HepG2 (cell line): Measurements from ENCODE around the gene PRCD. TPM values are rescaled to one million over a fixed set of nuclear protein-coding genes. Genes with fewer than 3 reads are reported as not detected.
A peak's percentile ranks its signal among the peaks of the same experiment; 100 is the strongest.

Experiments used
- ARNT ChIP-seq: fragments of 450-650 bp; IDR thresholded peaks from 2 replicates; pipeline ENCODE4 v1.6.1; 2017
- ATF5 ChIP-seq: sonication (generic); formaldehyde crosslinking; IDR thresholded peaks from 2 replicates; pipeline ENCODE4 v1.4.0; 2020; ENCODE audit warnings: mild to moderate bottlenecking, low read depth, missing genetic modification reagents
- HHEX ChIP-seq: IDR thresholded peaks from 2 replicates; pipeline ENCODE4 v1.6.1; 2016; ENCODE audit warnings: control low read depth
- HOXA5 ChIP-seq: sonication (generic); formaldehyde crosslinking; IDR thresholded peaks from 2 replicates; pipeline ENCODE4 v1.4.0; 2020; ENCODE audit warnings: missing genetic modification reagents
- HOXA7 ChIP-seq: sonication (generic); formaldehyde crosslinking; IDR thresholded peaks from 2 replicates; pipeline ENCODE4 v1.8.1; 2022; ENCODE audit warnings: mild to moderate bottlenecking, missing genetic modification reagents, moderate library complexity
- NONO ChIP-seq, 2 experiments: fragments of 450-650 bp in 1 of 2; sonication (generic) in 1 of 2; formaldehyde crosslinking in 1 of 2; IDR thresholded peaks in 1 of 2; conservative IDR thresholded peaks in 1 of 2; 2 replicates each; pipeline versions ENCODE4 v1.6.1 to v1.8.0; 2017 to 2022; ENCODE audit warnings: mild to moderate bottlenecking in 1 of 2, missing genetic modification reagents in 1 of 2, moderate library complexity in 1 of 2
- PAF1 ChIP-seq: IDR thresholded peaks from 2 replicates; pipeline ENCODE4 v1.6.1; 2016; ENCODE audit warnings: missing genetic modification reagents, missing compliant biosample characterization
- POLR2AphosphoS2 ChIP-seq: IDR thresholded peaks from 2 replicates; pipeline ENCODE4 v1.6.1; 2011; ENCODE audit warnings: low read depth, low read length, improper control_type of control experiment
- TAF1 ChIP-seq: sonication (generic); formaldehyde crosslinking; IDR thresholded peaks from 2 replicates; pipeline ENCODE4 v1.4.0; 2020; ENCODE audit warnings: missing genetic modification reagents
- ZNF121 ChIP-seq: sonication (generic); formaldehyde crosslinking; IDR thresholded peaks from 2 replicates; pipeline ENCODE4 v1.5.0; 2020; ENCODE audit warnings: mild to moderate bottlenecking, missing genetic modification reagents
- ZNF607 ChIP-seq: sonication (generic); formaldehyde crosslinking; IDR thresholded peaks from 2 replicates; pipeline ENCODE4 v1.5.1; 2020; ENCODE audit warnings: missing genetic modification reagents, mild to moderate bottlenecking, borderline replicate concordance
- ZNF720 ChIP-seq: sonication (generic); formaldehyde crosslinking; IDR thresholded peaks from 2 replicates; pipeline ENCODE4 v1.4.0; 2020; ENCODE audit warnings: missing genetic modification reagents
- polyA plus RNA-seq, 8 experiments: library from polyadenylated mRNA; depleted of rRNA in 3 of 8; stranded (reverse) in 7 of 8; unstranded in 1 of 8; fragments of >200 nt; fragmentation: Illumina TruSeq in 4 of 8; extraction: Trizol in 4 of 8; gene quantifications; 2 replicates each; pipeline versions ENCODE4 v1.2.1 to v1.2.3, GENCODE V29; 2011 to 2016; ENCODE audit warnings: low read depth in 4 of 8, missing spikeins in 1 of 8, mixed read lengths in 1 of 8; ENCODE audit not compliant: insufficient read depth in 1 of 8
- total RNA-seq, 5 experiments: library from RNA; depleted of rRNA; stranded (reverse); fragments of >200 nt; fragmentation: Illumina TruSeq; extraction: Trizol; gene quantifications; 2 replicates each; pipeline ENCODE4 v1.2.3, GENCODE V29; 2016; ENCODE audit warnings: low read depth in 1 of 5
- TF ChIP-seq, protein P1 (sequence below): sonication (generic); formaldehyde crosslinking; IDR thresholded peaks from 2 replicates; pipeline ENCODE4 v1.4.0; 2020; ENCODE audit warnings: low read depth, mild to moderate bottlenecking, missing genetic modification reagents

Gene PRCD
- total and polyA plus RNA-seq, 2 of the 13 experiments (the other 11 are each of a cell fraction or from before 2014, with no cell fraction given), result 0.51 TPM; not detected in 1

DNA sequence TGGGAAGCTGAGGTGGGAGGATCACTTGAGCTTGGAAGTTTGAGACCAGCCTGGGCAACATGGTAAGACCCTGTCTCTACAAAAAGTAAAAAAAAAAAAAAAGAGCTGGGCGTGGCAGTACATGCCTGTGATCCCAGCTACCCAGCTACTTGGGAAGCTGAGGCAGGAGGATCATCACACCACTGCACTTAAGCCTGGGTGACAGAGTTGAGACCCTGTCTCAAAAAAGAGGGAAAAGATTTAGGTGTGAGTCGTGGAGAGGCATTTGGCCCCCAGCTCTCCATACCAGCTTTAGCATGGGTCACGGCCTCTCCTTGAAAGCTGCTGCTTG lies 26.7 kb downstream of the PRCD start (continued):
- TF ChIP-seq ZNF121 (CRISPR knock-in tag) (0 out of 2 replicates have a peak, but pooled peaks have one; percentile 28), ZNF607 (CRISPR knock-in tag) (no peak), ZNF720 (no peak), HOXA7 (CRISPR knock-in tag) (no peak), ATF5 (CRISPR knock-in tag) (no peak), TAF1 (CRISPR knock-in tag) (no peak), ARNT (no peak), PAF1 (peak; percentile 65; the same call in 1 of the 2 replicates), HOXA5 (CRISPR knock-in tag) (0 out of 2 replicates have a peak, but pooled peaks have one; percentile 23), HHEX (CRISPR knock-in tag) (no peak), POLR2AphosphoS2 (0 out of 2 replicates have a peak, but pooled peaks have one; percentile 33), NONO (IDR thresholded peaks at IDR 0.05) (no peak), NONO (CRISPR knock-in tag; conservative IDR thresholded peaks at IDR 0.05) (peak; percentile 13; the same call in 1 of the 2 replicates)
- TF ChIP-seq, protein P1, sequence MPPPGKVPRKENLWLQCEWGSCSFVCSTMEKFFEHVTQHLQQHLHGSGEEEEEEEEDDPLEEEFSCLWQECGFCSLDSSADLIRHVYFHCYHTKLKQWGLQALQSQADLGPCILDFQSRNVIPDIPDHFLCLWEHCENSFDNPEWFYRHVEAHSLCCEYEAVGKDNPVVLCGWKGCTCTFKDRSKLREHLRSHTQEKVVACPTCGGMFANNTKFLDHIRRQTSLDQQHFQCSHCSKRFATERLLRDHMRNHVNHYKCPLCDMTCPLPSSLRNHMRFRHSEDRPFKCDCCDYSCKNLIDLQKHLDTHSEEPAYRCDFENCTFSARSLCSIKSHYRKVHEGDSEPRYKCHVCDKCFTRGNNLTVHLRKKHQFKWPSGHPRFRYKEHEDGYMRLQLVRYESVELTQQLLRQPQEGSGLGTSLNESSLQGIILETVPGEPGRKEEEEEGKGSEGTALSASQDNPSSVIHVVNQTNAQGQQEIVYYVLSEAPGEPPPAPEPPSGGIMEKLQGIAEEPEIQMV (CRISPR knock-in tag), result no peak
